Measurements from ENCODE around the gene PRKN.

PRKN gene

DNA sequence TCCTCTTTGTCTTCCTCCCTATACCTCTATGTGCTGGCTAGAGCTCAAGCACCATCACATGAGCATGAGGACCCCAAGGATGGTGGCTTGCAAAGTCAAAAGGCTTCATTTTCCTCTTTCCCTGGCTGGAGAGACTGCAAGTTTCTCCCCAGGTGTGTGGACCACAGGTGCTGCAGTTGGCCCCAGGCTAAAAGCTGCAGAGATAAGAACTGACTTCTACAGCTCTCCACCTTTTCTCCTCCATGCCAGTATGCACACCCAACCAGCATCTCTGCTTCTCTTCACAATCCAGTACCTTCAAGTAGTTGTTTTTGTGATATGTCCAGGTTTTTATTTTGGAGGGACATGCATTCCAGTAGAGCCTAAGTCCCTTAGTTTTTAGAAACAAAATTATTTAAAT, 29.1 kb downstream of the PRKN start (continued):
- TF ChIP-seq, protein P1, sequence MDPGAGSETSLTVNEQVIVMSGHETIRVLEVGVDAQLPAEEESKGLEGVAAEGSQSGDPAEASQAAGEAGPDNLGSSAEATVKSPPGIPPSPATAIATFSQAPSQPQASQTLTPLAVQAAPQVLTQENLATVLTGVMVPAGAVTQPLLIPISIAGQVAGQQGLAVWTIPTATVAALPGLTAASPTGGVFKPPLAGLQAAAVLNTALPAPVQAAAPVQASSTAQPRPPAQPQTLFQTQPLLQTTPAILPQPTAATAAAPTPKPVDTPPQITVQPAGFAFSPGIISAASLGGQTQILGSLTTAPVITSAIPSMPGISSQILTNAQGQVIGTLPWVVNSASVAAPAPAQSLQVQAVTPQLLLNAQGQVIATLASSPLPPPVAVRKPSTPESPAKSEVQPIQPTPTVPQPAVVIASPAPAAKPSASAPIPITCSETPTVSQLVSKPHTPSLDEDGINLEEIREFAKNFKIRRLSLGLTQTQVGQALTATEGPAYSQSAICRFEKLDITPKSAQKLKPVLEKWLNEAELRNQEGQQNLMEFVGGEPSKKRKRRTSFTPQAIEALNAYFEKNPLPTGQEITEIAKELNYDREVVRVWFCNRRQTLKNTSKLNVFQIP (CRISPR knock-in tag; IDR thresholded peaks at IDR 0.05; ENCODE audit: borderline replicate concordance, low read depth): no peak
- TF ChIP-seq ZFP3 (CRISPR knock-in tag; IDR thresholded peaks at IDR 0.05) (no peak), GLIS3 (CRISPR knock-in tag; IDR thresholded peaks at IDR 0.05) (no peak), ZNF565 (CRISPR knock-in tag; conservative IDR thresholded peaks at IDR 0.05; ENCODE audit: low read depth) (no peak)

GRCh38 chr6:162697872-162698403, 29.6 kb downstream of the PRKN start:
- ATAC-seq: no peak
- TF ChIP-seq, protein P2, sequence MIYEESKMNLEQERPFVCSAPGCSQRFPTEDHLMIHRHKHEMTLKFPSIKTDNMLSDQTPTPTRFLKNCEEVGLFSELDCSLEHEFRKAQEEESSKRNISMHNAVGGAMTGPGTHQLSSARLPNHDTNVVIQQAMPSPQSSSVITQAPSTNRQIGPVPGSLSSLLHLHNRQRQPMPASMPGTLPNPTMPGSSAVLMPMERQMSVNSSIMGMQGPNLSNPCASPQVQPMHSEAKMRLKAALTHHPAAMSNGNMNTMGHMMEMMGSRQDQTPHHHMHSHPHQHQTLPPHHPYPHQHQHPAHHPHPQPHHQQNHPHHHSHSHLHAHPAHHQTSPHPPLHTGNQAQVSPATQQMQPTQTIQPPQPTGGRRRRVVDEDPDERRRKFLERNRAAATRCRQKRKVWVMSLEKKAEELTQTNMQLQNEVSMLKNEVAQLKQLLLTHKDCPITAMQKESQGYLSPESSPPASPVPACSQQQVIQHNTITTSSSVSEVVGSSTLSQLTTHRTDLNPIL (CRISPR knock-in tag; IDR thresholded peaks at IDR 0.05; ENCODE audit: low read depth): no peak
- no peak for TF ChIP-seq OSR1 (CRISPR knock-in tag; IDR thresholded peaks at IDR 0.05)

GRCh38 chr6:162690158-162690557, 37.4 kb downstream of the PRKN start:
- TF ChIP-seq, protein P3, sequence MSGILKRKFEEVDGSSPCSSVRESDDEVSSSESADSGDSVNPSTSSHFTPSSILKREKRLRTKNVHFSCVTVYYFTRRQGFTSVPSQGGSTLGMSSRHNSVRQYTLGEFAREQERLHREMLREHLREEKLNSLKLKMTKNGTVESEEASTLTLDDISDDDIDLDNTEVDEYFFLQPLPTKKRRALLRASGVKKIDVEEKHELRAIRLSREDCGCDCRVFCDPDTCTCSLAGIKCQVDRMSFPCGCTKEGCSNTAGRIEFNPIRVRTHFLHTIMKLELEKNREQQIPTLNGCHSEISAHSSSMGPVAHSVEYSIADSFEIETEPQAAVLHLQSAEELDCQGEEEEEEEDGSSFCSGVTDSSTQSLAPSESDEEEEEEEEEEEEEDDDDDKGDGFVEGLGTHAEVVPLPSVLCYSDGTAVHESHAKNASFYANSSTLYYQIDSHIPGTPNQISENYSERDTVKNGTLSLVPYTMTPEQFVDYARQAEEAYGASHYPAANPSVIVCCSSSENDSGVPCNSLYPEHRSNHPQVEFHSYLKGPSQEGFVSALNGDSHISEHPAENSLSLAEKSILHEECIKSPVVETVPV (CRISPR knock-in tag; IDR thresholded peaks at IDR 0.05): no peak
- no peak for TF ChIP-seq RARB (CRISPR knock-in tag; IDR thresholded peaks at IDR 0.05)
- no peak for TF ChIP-seq GLIS3 (CRISPR knock-in tag; IDR thresholded peaks at IDR 0.05)

GRCh38 chr6:162688751-162689345, 38.7 kb downstream of the PRKN start:
- TF ChIP-seq, protein P4, sequence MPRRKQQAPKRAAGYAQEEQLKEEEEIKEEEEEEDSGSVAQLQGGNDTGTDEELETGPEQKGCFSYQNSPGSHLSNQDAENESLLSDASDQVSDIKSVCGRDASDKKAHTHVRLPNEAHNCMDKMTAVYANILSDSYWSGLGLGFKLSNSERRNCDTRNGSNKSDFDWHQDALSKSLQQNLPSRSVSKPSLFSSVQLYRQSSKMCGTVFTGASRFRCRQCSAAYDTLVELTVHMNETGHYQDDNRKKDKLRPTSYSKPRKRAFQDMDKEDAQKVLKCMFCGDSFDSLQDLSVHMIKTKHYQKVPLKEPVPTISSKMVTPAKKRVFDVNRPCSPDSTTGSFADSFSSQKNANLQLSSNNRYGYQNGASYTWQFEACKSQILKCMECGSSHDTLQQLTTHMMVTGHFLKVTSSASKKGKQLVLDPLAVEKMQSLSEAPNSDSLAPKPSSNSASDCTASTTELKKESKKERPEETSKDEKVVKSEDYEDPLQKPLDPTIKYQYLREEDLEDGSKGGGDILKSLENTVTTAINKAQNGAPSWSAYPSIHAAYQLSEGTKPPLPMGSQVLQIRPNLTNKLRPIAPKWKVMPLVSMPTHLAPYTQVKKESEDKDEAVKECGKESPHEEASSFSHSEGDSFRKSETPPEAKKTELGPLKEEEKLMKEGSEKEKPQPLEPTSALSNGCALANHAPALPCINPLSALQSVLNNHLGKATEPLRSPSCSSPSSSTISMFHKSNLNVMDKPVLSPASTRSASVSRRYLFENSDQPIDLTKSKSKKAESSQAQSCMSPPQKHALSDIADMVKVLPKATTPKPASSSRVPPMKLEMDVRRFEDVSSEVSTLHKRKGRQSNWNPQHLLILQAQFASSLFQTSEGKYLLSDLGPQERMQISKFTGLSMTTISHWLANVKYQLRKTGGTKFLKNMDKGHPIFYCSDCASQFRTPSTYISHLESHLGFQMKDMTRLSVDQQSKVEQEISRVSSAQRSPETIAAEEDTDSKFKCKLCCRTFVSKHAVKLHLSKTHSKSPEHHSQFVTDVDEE (CRISPR knock-in tag; IDR thresholded peaks at IDR 0.05): no peak
- TF ChIP-seq ESRRG (CRISPR knock-in tag; IDR thresholded peaks at IDR 0.05) (no peak), TOX (CRISPR knock-in tag; IDR thresholded peaks at IDR 0.05; ENCODE audit: borderline replicate concordance) (no peak), ZNF565 (CRISPR knock-in tag; conservative IDR thresholded peaks at IDR 0.05; ENCODE audit: low read depth) (no peak), GLIS3 (CRISPR knock-in tag; IDR thresholded peaks at IDR 0.05) (no peak), CSDC2 (CRISPR knock-in tag; IDR thresholded peaks at IDR 0.05) (no peak), ZNF70 (CRISPR knock-in tag; IDR thresholded peaks at IDR 0.05) (no peak), RARB (CRISPR knock-in tag; IDR thresholded peaks at IDR 0.05) (no peak), TCF4 (CRISPR knock-in tag; IDR thresholded peaks at IDR 0.05; ENCODE audit: borderline replicate concordance) (no peak), ARNTL (CRISPR knock-in tag; IDR thresholded peaks at IDR 0.05; ENCODE audit: borderline replicate concordance, low read depth) (no peak), ISL1 (CRISPR knock-in tag; IDR thresholded peaks at IDR 0.05) (no peak), ZC3H10 (CRISPR knock-in tag; IDR thresholded peaks at IDR 0.05) (no peak), PATZ1 (CRISPR knock-in tag; IDR thresholded peaks at IDR 0.05; ENCODE audit: borderline replicate concordance) (no peak)
- TF ChIP-seq, protein P3 (CRISPR knock-in tag; IDR thresholded peaks at IDR 0.05): no peak
- no peak for ATAC-seq

More at GRCh38 chr6:162690158-162690557, 37.4 kb downstream of the PRKN start:
- ATAC-seq: no peak

All from SK-N-SH treated with all-trans-retinoic acid at 6 μM for 48 hours (cell line).